ENCODE results near the gene RAB8A.
"Not testable (repeated sequence)": the region's sequence is repeated elsewhere in the genome, so short reads cannot be mapped to it uniquely, and the experiment has no call there.

DNA sequence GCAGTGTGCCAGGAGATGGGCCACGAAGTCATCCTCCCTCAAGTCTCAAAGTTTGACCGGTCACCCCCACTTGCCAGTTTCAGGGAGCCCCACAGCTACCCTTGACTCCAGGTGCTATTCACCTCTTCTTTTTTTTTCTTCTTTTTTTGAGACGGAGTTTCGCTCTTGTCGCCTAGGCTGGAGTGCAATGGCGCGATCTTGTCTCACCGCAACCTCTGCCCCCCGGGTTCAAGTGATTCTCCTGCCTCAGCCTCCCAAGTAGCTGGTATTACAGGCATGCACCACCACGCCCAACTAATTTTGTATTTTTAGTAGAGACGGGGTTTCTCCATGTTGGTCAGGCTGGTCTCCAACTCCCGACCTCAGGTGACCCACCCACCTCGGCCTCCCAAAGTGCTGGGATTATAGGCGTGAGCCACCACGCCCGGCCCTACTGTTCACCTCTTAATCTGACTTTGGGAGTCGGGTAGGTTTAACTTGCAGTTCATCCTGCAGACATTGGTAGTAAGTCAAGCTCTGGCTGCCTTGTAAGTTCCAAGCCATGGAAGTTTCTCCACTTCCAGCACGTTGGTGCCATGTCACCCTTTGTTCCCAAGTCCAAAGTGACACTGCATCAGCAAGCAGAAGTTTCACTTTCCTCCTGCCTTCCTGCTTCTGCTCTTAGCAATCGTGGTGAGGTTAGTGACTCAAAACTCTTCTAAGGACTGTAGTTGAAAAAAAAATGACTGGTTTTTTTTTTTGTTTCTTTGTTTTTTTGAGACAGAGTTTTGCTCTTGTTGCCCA lies 7.6 kb downstream of the RAB8A start:
- TF ChIP-seq, protein P1, sequence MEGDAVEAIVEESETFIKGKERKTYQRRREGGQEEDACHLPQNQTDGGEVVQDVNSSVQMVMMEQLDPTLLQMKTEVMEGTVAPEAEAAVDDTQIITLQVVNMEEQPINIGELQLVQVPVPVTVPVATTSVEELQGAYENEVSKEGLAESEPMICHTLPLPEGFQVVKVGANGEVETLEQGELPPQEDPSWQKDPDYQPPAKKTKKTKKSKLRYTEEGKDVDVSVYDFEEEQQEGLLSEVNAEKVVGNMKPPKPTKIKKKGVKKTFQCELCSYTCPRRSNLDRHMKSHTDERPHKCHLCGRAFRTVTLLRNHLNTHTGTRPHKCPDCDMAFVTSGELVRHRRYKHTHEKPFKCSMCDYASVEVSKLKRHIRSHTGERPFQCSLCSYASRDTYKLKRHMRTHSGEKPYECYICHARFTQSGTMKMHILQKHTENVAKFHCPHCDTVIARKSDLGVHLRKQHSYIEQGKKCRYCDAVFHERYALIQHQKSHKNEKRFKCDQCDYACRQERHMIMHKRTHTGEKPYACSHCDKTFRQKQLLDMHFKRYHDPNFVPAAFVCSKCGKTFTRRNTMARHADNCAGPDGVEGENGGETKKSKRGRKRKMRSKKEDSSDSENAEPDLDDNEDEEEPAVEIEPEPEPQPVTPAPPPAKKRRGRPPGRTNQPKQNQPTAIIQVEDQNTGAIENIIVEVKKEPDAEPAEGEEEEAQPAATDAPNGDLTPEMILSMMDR (IDR thresholded peaks at IDR 0.05; ENCODE audit: low read length), result not testable (repeated sequence)
- TF ChIP-seq EZH2 (IDR thresholded peaks at IDR 0.05; ENCODE audit: borderline replicate concordance, low read length), result not testable (repeated sequence)
